MM.1S (cell line): ENCODE measurements around the gene TCF25.

Source experiments
- DNase-seq: peaks from one replicate; pipeline ENCODE4 v3.0.0-alpha.2; 2015
- H2AFZ ChIP-seq: fragments of 300-600 bp; sonication (generic); 2 replicates; pipeline ENCODE4 v1.6.0; 2016; ENCODE audit warnings: antibody characterized with exemption, low read length
- H3F3A ChIP-seq: fragments of 300-600 bp; sonication (generic); 2 replicates; pipeline ENCODE4 v1.6.1; 2016; ENCODE audit warnings: mild to moderate bottlenecking, antibody characterized with exemption, low read length, moderate library complexity, mixed read lengths; ENCODE audit not compliant: insufficient read depth
- H3K27ac ChIP-seq: fragments of 300-600 bp; sonication (generic); 2 replicates; pipeline ENCODE4 v1.5.1; 2016; ENCODE audit warnings: mild to moderate bottlenecking, low read length
- H3K27me3 ChIP-seq: fragments of 300-600 bp; sonication (generic); replicated peaks from 2 replicates; pipeline ENCODE4 v1.6.0; 2016; ENCODE audit warnings: low read length; ENCODE audit not compliant: insufficient read depth
- H3K36me3 ChIP-seq: fragments of 300-600 bp; sonication (generic); replicated peaks from 2 replicates; pipeline ENCODE4 v1.6.1; 2016; ENCODE audit warnings: mild to moderate bottlenecking, low read length, mixed read lengths; ENCODE audit not compliant: insufficient read depth
- H3K4me1 ChIP-seq: fragments of 300-600 bp; sonication (generic); 2 replicates; pipeline ENCODE4 v1.6.1; 2016; ENCODE audit warnings: low read length, mixed read lengths
- H3K4me2 ChIP-seq: fragments of 300-600 bp; sonication (generic); 2 replicates; pipeline ENCODE4 v1.6.0; 2016; ENCODE audit warnings: low read depth, low read length
- H3K4me3 ChIP-seq: fragments of 300-600 bp; sonication (generic); 2 replicates; pipeline ENCODE4 v1.5.1; 2016; ENCODE audit warnings: low read length, mixed read lengths
- H3K79me2 ChIP-seq: fragments of 300-600 bp; sonication (generic); 2 replicates; pipeline ENCODE4 v1.6.1; 2016; ENCODE audit warnings: mixed run types, low read length, mixed read lengths
- H3K9ac ChIP-seq: fragments of 300-600 bp; sonication (generic); 2 replicates; pipeline ENCODE4 v1.6.1; 2016; ENCODE audit warnings: low read length, mixed read lengths
- H3K9me2 ChIP-seq: fragments of 300-600 bp; sonication (generic); replicated peaks from 2 replicates; pipeline ENCODE4 v1.6.1; 2016; ENCODE audit warnings: mild to moderate bottlenecking, low read length, mixed read lengths; ENCODE audit not compliant: insufficient read depth
- H3K9me3 ChIP-seq: fragments of 300-600 bp; sonication (generic); replicated peaks from 2 replicates; pipeline ENCODE4 v1.6.1; 2016; ENCODE audit warnings: mild to moderate bottlenecking, low read length, mixed read lengths; ENCODE audit not compliant: insufficient read depth
- H4K20me1 ChIP-seq: fragments of 300-600 bp; sonication (generic); 2 replicates; pipeline ENCODE4 v1.6.1; 2016; ENCODE audit warnings: mild to moderate bottlenecking, low read length, moderate library complexity, mixed read lengths; ENCODE audit not compliant: insufficient read depth
- CTCF ChIP-seq: fragments of 300-600 bp; sonication (generic); IDR thresholded peaks from 2 replicates; pipeline ENCODE4 v1.5.1; 2016; ENCODE audit warnings: antibody characterized with exemption, low read length, mixed read lengths
- EZH2 ChIP-seq: fragments of 300-600 bp; sonication (generic); optimal IDR thresholded peaks from 2 replicates; pipeline ENCODE3; 2017; ENCODE audit warnings: low read depth, mild to moderate bottlenecking, antibody characterized with exemption, low read length, mixed read lengths
- EZH2phosphoT487 ChIP-seq: fragments of 300-600 bp; sonication (generic); IDR thresholded peaks from 2 replicates; pipeline ENCODE4 v1.6.1; 2018; ENCODE audit warnings: antibody characterized with exemption, low read length

TCF25 gene

GRCh38 chr16:89915303-89916232 lies 42.2 kb downstream of the TCF25 start:
- Histone ChIP-seq H3K9me2 (no peaks in the 10 kb centered on the region), H3K9me3 (no peaks in the 10 kb centered on the region), H3F3A (peaks cover 7% of the 10 kb centered on the region), H3K9ac (no peak overlapping the region), H3K27ac (no peak overlapping the region), H3K4me3 (no peak overlapping the region), H2AFZ (no peak overlapping the region), H3K4me2 (no peak overlapping the region), H4K20me1 (no peaks in the 10 kb centered on the region), H3K79me2 (no peaks in the 10 kb centered on the region), H3K4me1 (peaks cover 6% of the 10 kb centered on the region; the same call in 1 of the 2 replicates), H3K36me3 (no peaks in the 10 kb centered on the region), H3K27me3 (no peaks in the 10 kb centered on the region)
- no peak for TF ChIP-seq EZH2
- TF ChIP-seq EZH2phosphoT487 = no peak
- TF ChIP-seq CTCF = no peak
- DNase-seq = no peak

GRCh38 chr16:89917773-89918452 lies 44.5 kb downstream of the TCF25 start:
- peaks cover 6% of the 10 kb centered on the region; the same call in 1 of the 2 replicates for H3K4me1 ChIP-seq
- H3K4me3 ChIP-seq = peak overlapping the region; percentile 52
- H4K20me1 ChIP-seq = no peaks in the 10 kb centered on the region
- peak overlapping the region; percentile 63; the same call in 1 of the 2 replicates for H3K27ac ChIP-seq
- peaks cover 7% of the 10 kb centered on the region for H3F3A ChIP-seq
- peak overlapping the region; percentile 37; the same call in 1 of the 2 replicates for H3K9ac ChIP-seq
- peaks cover 16% of the 10 kb centered on the region for H3K27me3 ChIP-seq
- H3K4me2 ChIP-seq = peak overlapping the region; percentile 95
- H3K9me2 ChIP-seq = no peaks in the 10 kb centered on the region
- no peaks in the 10 kb centered on the region for H3K36me3 ChIP-seq
- H3K79me2 ChIP-seq = no peaks in the 10 kb centered on the region
- no peaks in the 10 kb centered on the region for H3K9me3 ChIP-seq
- TF ChIP-seq CTCF (no peak), EZH2phosphoT487 (no peak), EZH2 (no peak)
- DNase-seq = peak; percentile 87
- H2AFZ ChIP-seq = peak overlapping the region; percentile 42; the same call in 1 of the 2 replicates

DNA sequence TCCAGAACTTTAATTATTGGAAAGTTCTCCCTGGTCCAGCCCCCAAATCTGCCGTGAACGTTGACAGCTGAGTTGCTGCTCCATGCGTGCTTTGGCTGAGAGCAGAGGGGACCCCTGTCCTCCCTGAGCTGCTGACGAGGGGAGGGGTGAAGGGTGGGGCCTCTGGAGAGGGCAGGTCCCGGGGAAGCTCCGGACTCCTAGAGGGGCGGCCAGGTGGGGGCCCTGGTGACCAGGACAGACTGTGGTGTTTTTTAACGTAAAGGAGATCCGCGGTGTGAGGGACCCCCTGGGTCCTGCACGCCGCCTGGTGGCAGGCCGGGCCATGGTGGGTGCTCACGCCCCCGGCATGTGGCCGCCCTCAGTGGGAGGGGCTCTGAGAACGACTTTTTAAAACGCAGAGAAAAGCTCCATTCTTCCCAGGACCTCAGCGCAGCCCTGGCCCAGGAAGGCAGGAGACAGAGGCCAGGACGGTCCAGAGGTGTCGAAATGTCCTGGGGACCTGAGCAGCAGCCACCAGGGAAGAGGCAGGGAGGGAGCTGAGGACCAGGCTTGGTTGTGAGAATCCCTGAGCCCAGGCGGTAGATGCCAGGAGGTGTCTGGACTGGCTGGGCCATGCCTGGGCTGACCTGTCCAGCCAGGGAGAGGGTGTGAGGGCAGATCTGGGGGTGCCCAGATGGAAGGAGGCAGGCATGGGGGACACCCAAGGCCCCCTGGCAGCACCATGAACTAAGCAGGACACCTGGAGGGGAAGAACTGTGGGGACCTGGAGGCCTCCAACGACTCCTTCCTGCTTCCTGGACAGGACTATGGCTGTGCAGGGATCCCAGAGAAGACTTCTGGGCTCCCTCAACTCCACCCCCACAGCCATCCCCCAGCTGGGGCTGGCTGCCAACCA lies 45.3 kb downstream of the TCF25 start, which contains the start of gene MC1R:
TSS of gene MC1R (plus strand) at position 410 of the 895 bp plus-strand sequence. CDS start at position 807, 397 bp downstream.
- Histone ChIP-seq H3K9ac (peak within 1 kb of the TSS; percentile 37; the same call in 1 of the 2 replicates), H2AFZ (peak within 1 kb of the TSS; percentile 42; the same call in 1 of the 2 replicates), H3K79me2 (no peaks in the 10 kb centered on the region), H3K4me2 (peak within 1 kb of the TSS; percentile 95), H3F3A (peaks cover 7% of the 10 kb centered on the region), H4K20me1 (no peaks in the 10 kb centered on the region), H3K27ac (peak within 1 kb of the TSS; percentile 63; the same call in 1 of the 2 replicates), H3K4me3 (peak within 1 kb of the TSS; percentile 52), H3K9me2 (no peaks in the 10 kb centered on the region), H3K36me3 (no peaks in the 10 kb centered on the region), H3K4me1 (peaks cover 6% of the 10 kb centered on the region; the same call in 1 of the 2 replicates), H3K9me3 (no peaks in the 10 kb centered on the region), H3K27me3 (peaks cover 18% of the 10 kb centered on the region)
- peak; percentile 19 for DNase-seq
- TF ChIP-seq CTCF (peak; percentile 30), EZH2 (no peak), EZH2phosphoT487 (no peak)
